ENCODE results near the gene AMFR.

Gene AMFR

DNA sequence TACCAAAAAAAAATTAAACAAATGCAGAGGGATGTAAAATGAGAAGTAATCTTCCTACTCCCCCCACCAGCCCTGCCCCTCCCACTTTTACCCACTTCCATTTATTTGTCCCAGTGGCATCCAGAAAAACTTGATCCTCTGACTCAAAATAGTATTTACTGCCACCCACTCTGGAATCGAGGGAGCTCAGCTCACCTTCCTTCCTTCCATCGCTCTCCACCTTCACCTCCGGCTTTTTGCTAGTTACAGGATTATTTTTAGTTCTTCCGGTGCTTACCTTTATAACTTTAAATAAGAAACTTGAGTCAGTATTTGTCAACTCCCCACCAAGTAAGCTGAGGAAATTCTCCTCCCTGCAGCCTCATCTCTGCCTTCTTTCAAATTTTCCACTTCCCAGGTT is 94.9 kb downstream of the AMFR start:
- Histone ChIP-seq H3K79me2 (peaks cover 2% of the 10 kb centered on the region), H3K4me1 (no peaks in the 10 kb centered on the region), H2AFZ (no peak overlapping the region), H3K4me3 (ENCODE audit: low read depth, low read length) (no peak overlapping the region), H3K9me3 (ENCODE audit: control insufficient read depth, low read length) (no peaks in the 10 kb centered on the region), H3K9ac (no peak overlapping the region), H3K27me3 (ENCODE audit: control insufficient read depth, insufficient read depth, low read length) (no peaks in the 10 kb centered on the region), H3K36me3 (ENCODE audit: control insufficient read depth, insufficient read depth, low read length) (no peaks in the 10 kb centered on the region), H3K27ac (no peak overlapping the region), H3K4me2 (ENCODE audit: low read length) (no peak overlapping the region)
- TF ChIP-seq, protein P1, sequence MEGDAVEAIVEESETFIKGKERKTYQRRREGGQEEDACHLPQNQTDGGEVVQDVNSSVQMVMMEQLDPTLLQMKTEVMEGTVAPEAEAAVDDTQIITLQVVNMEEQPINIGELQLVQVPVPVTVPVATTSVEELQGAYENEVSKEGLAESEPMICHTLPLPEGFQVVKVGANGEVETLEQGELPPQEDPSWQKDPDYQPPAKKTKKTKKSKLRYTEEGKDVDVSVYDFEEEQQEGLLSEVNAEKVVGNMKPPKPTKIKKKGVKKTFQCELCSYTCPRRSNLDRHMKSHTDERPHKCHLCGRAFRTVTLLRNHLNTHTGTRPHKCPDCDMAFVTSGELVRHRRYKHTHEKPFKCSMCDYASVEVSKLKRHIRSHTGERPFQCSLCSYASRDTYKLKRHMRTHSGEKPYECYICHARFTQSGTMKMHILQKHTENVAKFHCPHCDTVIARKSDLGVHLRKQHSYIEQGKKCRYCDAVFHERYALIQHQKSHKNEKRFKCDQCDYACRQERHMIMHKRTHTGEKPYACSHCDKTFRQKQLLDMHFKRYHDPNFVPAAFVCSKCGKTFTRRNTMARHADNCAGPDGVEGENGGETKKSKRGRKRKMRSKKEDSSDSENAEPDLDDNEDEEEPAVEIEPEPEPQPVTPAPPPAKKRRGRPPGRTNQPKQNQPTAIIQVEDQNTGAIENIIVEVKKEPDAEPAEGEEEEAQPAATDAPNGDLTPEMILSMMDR (IDR thresholded peaks at IDR 0.05) = no peak

DNA sequence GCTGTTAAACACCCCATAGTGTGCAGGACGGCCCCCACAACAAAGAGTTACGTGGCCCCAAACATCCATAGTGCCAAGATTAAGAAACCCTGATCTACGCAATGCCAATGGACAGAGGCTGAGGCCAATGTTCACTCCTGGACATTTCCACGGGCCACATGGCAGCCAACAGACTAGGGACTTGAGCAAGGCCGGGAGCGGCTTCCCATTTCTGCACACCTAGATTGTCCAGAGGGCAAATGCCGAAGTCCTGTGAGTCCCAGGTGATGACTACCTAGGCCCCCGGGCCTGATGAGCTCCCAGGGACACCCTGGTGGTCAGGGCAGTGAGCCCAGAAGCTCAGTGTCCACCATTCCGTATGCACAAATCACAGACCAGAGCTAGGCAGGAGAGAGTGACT is 95.5 kb downstream of the AMFR start:
- no peaks in the 10 kb centered on the region for H3K27me3 ChIP-seq (ENCODE audit: control insufficient read depth, insufficient read depth, low read length)
- no peak overlapping the region for H2AFZ ChIP-seq
- TF ChIP-seq, protein P1 (IDR thresholded peaks at IDR 0.05) = no peak
- H3K4me3 ChIP-seq (ENCODE audit: low read depth, low read length) = no peak overlapping the region
- H3K36me3 ChIP-seq (ENCODE audit: control insufficient read depth, insufficient read depth, low read length) = no peaks in the 10 kb centered on the region
- H3K4me1 ChIP-seq = no peaks in the 10 kb centered on the region
- no peaks in the 10 kb centered on the region for H3K9me3 ChIP-seq (ENCODE audit: control insufficient read depth, low read length)
- no peak overlapping the region for H3K9ac ChIP-seq
- H3K79me2 ChIP-seq = peaks cover 2% of the 10 kb centered on the region
- H3K27ac ChIP-seq = no peak overlapping the region
- no peak overlapping the region for H3K4me2 ChIP-seq (ENCODE audit: low read length)

DNA sequence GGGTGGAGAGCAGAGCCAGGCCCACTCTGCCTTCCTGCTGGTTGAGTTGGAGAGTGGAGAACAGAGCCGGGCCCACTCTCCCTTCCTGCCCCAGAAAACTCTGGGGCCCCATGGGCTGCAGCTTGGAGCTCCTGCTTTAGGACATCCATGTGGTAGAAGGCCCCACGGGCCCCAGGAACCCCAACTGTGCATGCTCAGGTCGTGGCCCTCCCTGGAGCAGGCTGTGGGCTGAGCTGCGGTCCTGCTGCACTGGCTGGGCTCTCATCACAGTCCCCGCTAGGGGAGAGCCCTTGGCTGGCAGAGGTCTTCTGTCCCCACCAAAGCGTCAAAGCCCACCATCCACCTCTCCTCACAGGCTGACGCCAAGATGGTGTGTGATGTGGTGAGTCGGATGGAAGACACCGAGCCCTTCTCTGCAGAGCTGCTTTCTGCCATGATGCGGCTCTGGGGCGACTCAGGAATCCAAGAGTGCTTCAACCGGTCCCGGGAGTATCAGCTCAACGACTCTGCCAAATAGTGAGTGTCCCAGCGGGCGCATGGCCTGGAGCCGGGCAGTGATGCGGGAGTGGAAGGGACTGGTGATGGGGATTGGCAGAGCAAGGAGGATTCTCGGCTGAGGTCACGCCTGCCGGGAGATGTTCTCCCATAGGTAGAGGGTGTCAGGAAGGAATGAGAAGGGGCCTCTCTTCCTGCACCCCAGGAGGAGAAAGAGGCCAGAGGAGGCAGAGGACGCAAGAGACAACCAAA is 96.9 kb downstream of the AMFR start:
- no peak overlapping the region for H3K9ac ChIP-seq
- H3K9me3 ChIP-seq (ENCODE audit: control insufficient read depth, low read length) = no peaks in the 10 kb centered on the region
- H3K4me2 ChIP-seq (ENCODE audit: low read length) = no peak overlapping the region
- TF ChIP-seq, protein P1 (IDR thresholded peaks at IDR 0.05) = no peak
- H2AFZ ChIP-seq = no peak overlapping the region
- H3K79me2 ChIP-seq = peaks cover 2% of the 10 kb centered on the region
- H3K36me3 ChIP-seq (ENCODE audit: control insufficient read depth, insufficient read depth, low read length) = no peaks in the 10 kb centered on the region
- no peak overlapping the region for H3K27ac ChIP-seq
- H3K27me3 ChIP-seq (ENCODE audit: control insufficient read depth, insufficient read depth, low read length) = no peaks in the 10 kb centered on the region
- H3K4me3 ChIP-seq (ENCODE audit: low read depth, low read length) = no peak overlapping the region
- no peaks in the 10 kb centered on the region for H3K4me1 ChIP-seq

DNA sequence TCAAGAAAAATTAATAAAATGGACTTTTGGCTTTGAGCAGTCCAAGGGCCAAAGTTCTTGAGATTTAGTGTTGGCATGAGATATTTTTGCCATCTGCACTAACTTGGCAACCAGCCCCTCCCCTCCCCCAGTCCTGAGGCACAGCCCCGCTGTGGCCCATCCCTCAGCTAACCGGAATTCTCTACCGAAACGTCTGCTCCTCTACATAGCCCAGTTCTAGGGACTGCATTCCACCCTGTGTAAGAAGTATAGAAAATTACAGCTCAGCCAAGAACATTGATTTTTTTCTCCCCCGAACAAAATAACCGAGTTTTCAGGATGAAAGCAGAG is 97.5 kb downstream of the AMFR start:
- Histone ChIP-seq H3K79me2 (peaks cover 2% of the 10 kb centered on the region), H3K9me3 (ENCODE audit: control insufficient read depth, low read length) (no peaks in the 10 kb centered on the region), H3K4me1 (no peaks in the 10 kb centered on the region), H3K4me3 (ENCODE audit: low read depth, low read length) (no peak overlapping the region), H3K36me3 (ENCODE audit: control insufficient read depth, insufficient read depth, low read length) (no peaks in the 10 kb centered on the region), H3K4me2 (ENCODE audit: low read length) (no peak overlapping the region), H2AFZ (no peak overlapping the region), H3K9ac (no peak overlapping the region), H3K27ac (no peak overlapping the region), H3K27me3 (ENCODE audit: control insufficient read depth, insufficient read depth, low read length) (no peaks in the 10 kb centered on the region)
- TF ChIP-seq, protein P1 (IDR thresholded peaks at IDR 0.05) = no peak

Measured in parathyroid adenoma (tissue), 2 donors.